ENCODE data around the gene HOXB13.

DNA sequence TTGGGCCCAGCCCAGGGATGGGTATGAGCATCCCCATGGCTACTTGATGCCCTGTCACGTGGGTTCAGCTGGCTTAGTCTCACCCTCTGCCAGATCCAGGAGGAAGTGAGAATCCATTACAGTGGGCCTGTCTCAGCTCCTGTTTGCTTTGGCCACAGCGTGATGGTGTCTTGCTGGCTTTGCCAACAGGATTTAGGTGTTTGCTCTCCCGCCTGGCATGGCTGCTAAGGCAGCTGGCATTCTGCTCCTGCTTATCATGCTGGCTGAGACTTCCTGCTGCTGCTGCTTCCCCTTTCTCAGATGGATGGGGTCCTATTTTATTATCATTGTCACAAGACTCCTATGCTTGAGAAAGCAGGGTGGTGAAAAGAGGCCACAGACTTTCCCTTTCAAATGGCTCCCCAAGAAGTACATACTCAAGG lies 28.3 kb upstream of the HOXB13 start:
- TF ChIP-seq, protein P1, sequence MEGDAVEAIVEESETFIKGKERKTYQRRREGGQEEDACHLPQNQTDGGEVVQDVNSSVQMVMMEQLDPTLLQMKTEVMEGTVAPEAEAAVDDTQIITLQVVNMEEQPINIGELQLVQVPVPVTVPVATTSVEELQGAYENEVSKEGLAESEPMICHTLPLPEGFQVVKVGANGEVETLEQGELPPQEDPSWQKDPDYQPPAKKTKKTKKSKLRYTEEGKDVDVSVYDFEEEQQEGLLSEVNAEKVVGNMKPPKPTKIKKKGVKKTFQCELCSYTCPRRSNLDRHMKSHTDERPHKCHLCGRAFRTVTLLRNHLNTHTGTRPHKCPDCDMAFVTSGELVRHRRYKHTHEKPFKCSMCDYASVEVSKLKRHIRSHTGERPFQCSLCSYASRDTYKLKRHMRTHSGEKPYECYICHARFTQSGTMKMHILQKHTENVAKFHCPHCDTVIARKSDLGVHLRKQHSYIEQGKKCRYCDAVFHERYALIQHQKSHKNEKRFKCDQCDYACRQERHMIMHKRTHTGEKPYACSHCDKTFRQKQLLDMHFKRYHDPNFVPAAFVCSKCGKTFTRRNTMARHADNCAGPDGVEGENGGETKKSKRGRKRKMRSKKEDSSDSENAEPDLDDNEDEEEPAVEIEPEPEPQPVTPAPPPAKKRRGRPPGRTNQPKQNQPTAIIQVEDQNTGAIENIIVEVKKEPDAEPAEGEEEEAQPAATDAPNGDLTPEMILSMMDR (IDR thresholded peaks at IDR 0.05; ENCODE audit: low read depth, low read length) = no peak
- TF ChIP-seq EZH2phosphoT487 (IDR thresholded peaks at IDR 0.05; ENCODE audit: low read depth) = no peak

All from OCI-LY3 (cell line).